Measurements from ENCODE around the gene RBCK1. TPM values are rescaled to one million over a fixed set of nuclear protein-coding genes. Genes with fewer than 3 reads are reported as not detected.
"Not testable (repeated sequence)": the region's sequence is repeated elsewhere in the genome, so short reads cannot be mapped to it uniquely, and the experiment has no call there.

RBCK1 gene
- 44.2 TPM for total RNA-seq
- long read RNA-seq, transcript RBCK1-202 (12 exons, 2,774 nt): major isoform, 144 of 193 reads
- long read RNA-seq, partial matches to known transcripts: 30 of 193 reads
- long read RNA-seq, other reads (novel, unspliced or antisense): 13 of 193 reads

- peak; percentile 94 for ATAC-seq (ENCODE audit: poor library complexity)
- peak; percentile 90 for DNase-seq
- intact Hi-C loops (cut with DNase I): no loop called here
Measured at GRCh38 chr20:407953-408842, at the start of gene RBCK1. RBCK1 (plus strand) TSS chr20:408299; CDS start chr20:408758, 459 bp downstream.

GRCh38 chr20:358891-359555, 49.1 kb upstream of the RBCK1 start:
- intact Hi-C loops (cut with DNase I): loop anchor here (10.0 kb wide), 1 partner anchor 286 kb away; no protein-coding TSS in a partner anchor
- ATAC-seq (ENCODE audit: poor library complexity) (no peak), DNase-seq (no peak)

DNA sequence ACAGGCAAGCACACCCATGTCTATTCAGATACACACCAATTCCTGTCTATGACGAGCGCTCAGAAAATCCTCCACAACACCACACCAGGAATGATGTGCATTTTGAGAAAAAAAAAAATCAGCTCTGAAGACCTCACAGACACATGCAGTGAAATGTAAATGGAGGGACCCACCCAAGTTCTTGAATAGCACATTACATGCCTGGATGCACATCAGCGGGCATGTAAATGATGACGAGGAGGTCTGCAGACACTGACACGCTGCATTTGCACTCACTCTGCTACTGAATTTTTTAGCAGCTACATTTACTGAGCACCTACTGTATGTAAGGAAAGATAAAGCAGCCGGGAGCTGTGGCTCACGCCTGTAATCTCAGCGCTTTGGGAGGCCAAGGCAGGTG, 46.5 kb upstream of the RBCK1 start:
- intact Hi-C loops (cut with DNase I): no loop called here
- ATAC-seq (ENCODE audit: poor library complexity): no peak

GRCh38 chr20:362271-363254, 45.5 kb upstream of the RBCK1 start:
- ATAC-seq (ENCODE audit: poor library complexity): peak; percentile 94
- peak; percentile 92 for DNase-seq
- intact Hi-C loops (cut with DNase I): no loop called here

More for the DNA sequence above, 46.5 kb upstream of the RBCK1 start:
- no peak for DNase-seq

- ATAC-seq (ENCODE audit: poor library complexity) (no peak), DNase-seq (no peak)
- intact Hi-C loops (cut with DNase I): no loop called here
Measured at GRCh38 chr20:363319-364078, 44.6 kb upstream of the RBCK1 start.

GRCh38 chr20:364905-365794, 42.9 kb upstream of the RBCK1 start:
- no peak for ATAC-seq (ENCODE audit: poor library complexity)
- DNase-seq: no peak
- intact Hi-C loops (cut with DNase I): no loop called here

DNA sequence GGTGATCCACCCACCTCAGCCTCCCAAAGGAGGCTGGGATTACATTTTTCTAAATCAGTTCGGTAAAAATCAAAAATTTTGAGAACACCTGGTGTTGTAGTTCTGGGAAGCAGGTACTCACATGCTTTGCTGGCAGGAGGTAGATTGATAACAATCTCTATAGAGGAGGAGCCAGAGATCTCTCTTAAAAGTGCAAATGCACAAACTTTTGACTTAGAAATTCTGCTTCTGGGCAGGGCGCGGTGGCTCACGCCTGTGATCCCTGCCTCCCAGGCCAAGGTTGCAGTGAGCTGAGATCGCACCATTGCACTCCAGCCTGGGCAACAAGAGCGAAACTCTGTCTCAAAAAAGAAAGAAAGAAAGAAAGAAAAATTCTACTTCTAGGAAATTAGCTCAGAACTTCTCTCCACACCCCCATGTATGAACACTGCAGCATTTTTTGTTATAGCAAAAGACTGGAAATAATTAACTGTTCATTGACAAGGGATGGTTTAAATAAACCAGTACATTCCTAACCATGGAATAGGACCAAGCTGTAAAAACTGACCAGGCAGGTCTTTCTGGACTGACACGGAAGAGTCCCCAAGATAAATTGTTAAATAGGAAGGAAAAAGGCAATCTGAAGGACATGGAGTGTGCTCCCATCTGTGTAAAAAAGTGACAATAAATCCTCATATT, 41.9 kb upstream of the RBCK1 start:
- intact Hi-C loops (cut with DNase I): no loop called here
- DNase-seq (no peak), ATAC-seq (ENCODE audit: poor library complexity) (no peak)

DNA sequence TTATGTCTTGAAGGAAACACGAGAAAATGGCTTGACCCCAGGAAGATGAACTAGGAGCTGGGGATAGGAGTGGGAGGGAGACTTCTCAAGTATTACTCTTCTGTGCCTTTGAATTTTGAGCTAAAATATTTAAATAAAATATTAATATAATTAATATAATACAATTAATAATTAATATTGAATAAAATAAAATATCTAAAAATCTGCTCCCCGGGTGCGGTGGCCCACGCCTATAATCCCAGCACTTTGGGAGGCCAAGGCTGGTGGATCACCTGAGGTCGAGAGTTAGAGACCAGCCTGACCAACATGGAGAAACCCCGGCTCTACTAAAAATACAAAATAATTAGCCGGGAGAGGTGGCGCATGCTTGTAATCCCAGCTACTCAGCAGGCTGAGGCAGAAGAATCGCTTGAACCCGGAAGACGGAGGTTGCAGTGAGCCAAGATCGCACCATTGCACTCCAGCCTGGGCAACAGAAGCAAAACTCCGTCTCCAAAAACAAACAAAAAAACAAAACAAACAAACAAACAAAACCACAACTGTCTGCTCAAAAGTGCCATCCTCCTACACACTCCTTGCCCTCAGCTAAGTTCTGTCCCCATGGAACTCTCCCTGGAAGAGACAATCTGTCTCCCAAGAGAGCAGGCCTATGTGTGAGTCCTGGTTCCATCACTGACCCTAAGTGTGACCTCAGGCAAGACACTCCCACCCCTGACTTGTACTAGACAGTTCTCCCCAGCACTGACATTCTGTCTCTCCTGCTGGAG, 41.2 kb upstream of the RBCK1 start:
- DNase-seq: no peak
- no peak for ATAC-seq (ENCODE audit: poor library complexity)
- intact Hi-C loops (cut with DNase I): no loop called here

GRCh38 chr20:367486-367887, 40.6 kb upstream of the RBCK1 start:
- DNase-seq: no peak
- no peak for ATAC-seq (ENCODE audit: poor library complexity)
- intact Hi-C loops (cut with DNase I): no loop called here

GRCh38 chr20:368915-369314, 39.2 kb upstream of the RBCK1 start:
- DNase-seq (no peak), ATAC-seq (ENCODE audit: poor library complexity) (no peak)
- intact Hi-C loops (cut with DNase I): no loop called here

DNA sequence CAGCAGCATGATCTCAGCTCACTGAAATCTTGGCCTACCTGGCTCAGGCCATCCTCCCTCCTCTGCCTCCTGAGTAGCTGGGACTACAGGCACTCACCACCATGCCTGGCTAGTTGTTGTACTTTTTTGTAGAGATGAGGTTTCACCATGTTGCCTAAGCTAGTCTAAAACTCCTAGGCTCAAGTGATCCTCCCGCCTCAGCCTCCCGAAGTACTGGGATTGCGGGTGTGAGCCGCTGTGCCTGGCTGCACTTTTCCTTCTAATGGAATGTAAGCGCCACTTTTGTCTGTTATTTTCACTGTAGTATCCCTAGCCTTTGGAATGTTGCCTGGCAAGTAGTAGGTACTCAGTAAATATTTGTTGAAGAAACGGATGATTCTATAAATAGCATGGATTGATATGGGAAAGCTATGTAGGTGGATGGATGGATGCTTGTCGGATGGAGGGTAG, 37.9 kb upstream of the RBCK1 start:
- ATAC-seq (ENCODE audit: poor library complexity) (no peak), DNase-seq (no peak)
- intact Hi-C loops (cut with DNase I): no loop called here

DNA sequence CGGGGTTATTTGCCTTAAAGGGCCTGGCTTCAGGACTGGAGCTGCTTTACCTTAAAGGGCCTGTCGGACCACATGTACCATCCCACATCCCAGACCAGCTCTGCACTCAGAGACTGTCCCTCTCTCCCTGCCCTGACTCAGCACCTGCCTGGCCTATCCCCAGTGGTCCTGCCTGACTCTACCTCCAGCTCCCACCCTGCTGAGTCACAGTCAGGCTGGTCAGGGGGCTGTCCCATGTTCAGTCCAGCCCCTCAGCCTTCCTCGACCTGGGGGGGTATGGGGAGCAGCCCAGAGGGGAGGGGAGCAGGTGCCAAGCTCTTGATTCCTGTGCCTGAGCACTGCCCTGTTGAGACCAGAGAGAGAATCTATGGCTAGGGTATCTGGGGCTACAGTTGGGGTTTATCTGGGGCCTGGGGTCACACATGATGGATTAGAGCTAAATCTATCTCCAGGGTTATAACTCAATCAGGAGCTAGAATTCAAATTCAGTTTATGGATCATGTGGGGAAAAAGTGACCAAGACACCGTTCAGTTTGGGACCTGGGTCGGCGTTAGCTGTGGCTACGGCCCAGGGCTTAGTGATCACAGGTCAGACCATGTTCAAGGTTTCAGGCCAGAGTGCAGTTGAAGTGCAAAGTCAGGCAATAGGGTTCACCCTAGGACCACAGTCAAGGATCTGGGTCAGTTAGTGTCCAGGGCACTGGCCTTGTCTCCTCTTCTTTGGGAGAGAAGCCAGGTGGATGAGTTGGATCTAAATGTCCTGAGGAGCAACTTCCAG, 36.9 kb upstream of the RBCK1 start:
- ATAC-seq (ENCODE audit: poor library complexity): no peak
- DNase-seq: no peak
- intact Hi-C loops (cut with DNase I): no loop called here

DNA sequence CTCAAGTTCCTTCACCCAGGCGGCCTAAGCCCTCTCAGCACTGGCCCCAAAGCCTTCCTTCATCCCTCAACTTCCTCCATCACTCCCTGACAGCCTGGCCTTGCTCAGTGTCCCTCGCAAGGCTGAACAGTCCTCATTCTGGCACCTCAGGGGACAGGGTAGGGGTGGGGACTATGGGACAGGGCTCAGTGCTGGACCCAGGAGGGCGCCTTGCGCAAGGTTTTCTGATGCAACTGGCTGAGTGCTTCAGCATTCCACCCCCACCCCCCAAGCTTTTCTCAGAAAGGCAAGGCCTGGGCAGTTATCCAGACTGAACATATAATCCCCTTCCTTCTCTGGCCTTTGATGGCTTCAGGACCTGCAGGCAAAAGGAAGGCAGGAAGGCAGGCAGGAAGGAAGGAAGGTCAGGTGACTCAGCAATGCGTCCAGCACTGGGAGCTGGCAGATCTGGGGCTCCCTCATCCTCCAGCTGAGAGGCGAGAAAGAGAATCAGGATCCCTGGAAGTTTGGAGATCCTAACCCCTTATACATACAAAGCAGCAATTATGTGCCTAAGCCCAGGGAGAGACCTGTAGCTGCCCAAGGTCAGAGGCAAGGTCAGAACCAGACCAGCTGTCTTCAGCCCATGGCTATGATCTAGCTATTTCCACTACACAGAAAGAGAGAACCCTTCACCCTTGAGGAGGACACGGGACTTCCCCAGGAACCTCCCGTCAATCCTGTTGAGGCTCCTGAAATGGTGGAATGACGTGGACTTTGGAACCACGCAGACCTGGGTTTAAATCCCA, 36.1 kb upstream of the RBCK1 start:
- ATAC-seq (ENCODE audit: poor library complexity) (peak; percentile 65), DNase-seq (peak; percentile 74)
- intact Hi-C loops (cut with DNase I): no loop called here

DNA sequence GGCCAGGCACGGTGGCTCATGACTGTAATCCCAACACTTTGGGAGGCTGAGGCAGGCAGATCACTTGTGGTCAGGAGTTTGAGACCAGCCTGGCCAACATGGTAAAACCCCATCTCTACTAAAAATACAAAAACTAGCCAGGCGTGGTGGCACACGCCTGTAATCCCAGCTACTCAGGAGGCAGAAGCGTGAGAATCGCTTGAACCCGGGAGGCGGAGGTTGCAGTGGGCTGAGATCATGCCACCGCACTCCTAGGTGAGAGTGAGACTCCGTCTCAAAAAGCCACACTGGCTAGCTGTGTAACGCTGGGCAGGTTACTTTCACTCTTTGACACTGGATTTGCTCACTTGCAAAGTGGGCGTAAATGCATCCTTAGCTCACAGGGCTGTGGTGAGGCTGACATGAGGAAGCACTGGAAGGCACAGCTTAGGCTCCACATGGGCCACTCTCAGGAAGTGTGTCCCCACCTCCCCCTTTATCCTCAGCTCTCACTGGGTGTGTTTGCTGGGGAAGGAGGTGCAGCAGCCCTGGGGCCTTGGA, 35.5 kb upstream of the RBCK1 start:
- DNase-seq; ATAC-seq (ENCODE audit: poor library complexity); intact Hi-C loops (cut with DNase I): not testable (repeated sequence)

Data from Right ventricle myocardium superior (tissue), 1 donor.